GM21528 (cell line): Measurements from ENCODE around the gene PTBP1.

Experiments
- ATAC-seq: cut with Tn5 transposase; IDR thresholded peaks from one replicate; pipeline ENCODE4 v1.9.1; 2021; ENCODE audit warnings: mild to moderate bottlenecking, moderate library complexity; ENCODE audit not compliant: unreplicated experiment, low FRiP score

Gene PTBP1

GRCh38 chr19:795691-796581 is 1.3 kb upstream of the PTBP1 start:
- ATAC-seq, result no peak

- peak; percentile 38 for ATAC-seq
Measured at GRCh38 chr19:797528-798414, 519 bp downstream of the PTBP1 start.

- no peak for ATAC-seq
Measured at GRCh38 chr19:798415-799075, 1.3 kb downstream of the PTBP1 start.

GRCh38 chr19:799076-799881 is 2.0 kb downstream of the PTBP1 start:
- ATAC-seq, result no peak

- ATAC-seq, result no peak
Measured at GRCh38 chr19:800360-801029, 3.2 kb downstream of the PTBP1 start.

- ATAC-seq, result no peak
Measured at GRCh38 chr19:801030-801860, 4.0 kb downstream of the PTBP1 start.

- ATAC-seq, result no peak
Measured at GRCh38 chr19:801861-802497, 4.7 kb downstream of the PTBP1 start.

GRCh38 chr19:802498-803098 is 5.3 kb downstream of the PTBP1 start:
- no peak for ATAC-seq

GRCh38 chr19:803099-803561 is 5.9 kb downstream of the PTBP1 start:
- ATAC-seq, result no peak

- no peak for ATAC-seq
Measured at GRCh38 chr19:803686-804418, 6.6 kb downstream of the PTBP1 start.

GRCh38 chr19:804419-805165 is 7.3 kb downstream of the PTBP1 start:
- ATAC-seq, result no peak

- no peak for ATAC-seq
Measured at GRCh38 chr19:805166-805551, 7.9 kb downstream of the PTBP1 start.

GRCh38 chr19:805600-806550 is 8.6 kb downstream of the PTBP1 start:
- ATAC-seq, result no peak

- no peak for ATAC-seq
Measured at GRCh38 chr19:806815-807421, 9.7 kb downstream of the PTBP1 start.
